Neural progenitor cell (in vitro differentiated cells): ENCODE measurements around the gene MRGPRX1. TPM values are rescaled to one million over a fixed set of nuclear protein-coding genes. Genes with fewer than 3 reads are reported as not detected.
"Not testable (repeated sequence)": the region's sequence is repeated elsewhere in the genome, so short reads cannot be mapped to it uniquely, and the experiment has no call there.

Experiments
- DNase-seq: peaks from one replicate; pipeline ENCODE4 v3.0.0-alpha.2; 2016; ENCODE audit warnings: low spot score
- H2AFZ ChIP-seq: fragments of 200-600 bp; sonication (generic); replicated peaks from 2 replicates; pipeline ENCODE4 v1.6.1; 2016; ENCODE audit warnings: antibody characterized with exemption
- H3F3A ChIP-seq: fragments of 200-600 bp; sonication (generic); 2 replicates; pipeline ENCODE4 v1.6.1; 2016; ENCODE audit warnings: antibody characterized with exemption, low read depth
- H3K27ac ChIP-seq: fragments of 200-600 bp; sonication (generic); 2 replicates; pipeline ENCODE4 v1.5.1; 2016; ENCODE audit warnings: mild to moderate bottlenecking
- H3K27me3 ChIP-seq: fragments of 200-600 bp; sonication (generic); 2 replicates; pipeline ENCODE4 v1.6.1; 2016; ENCODE audit warnings: mild to moderate bottlenecking, moderate library complexity
- H3K36me3 ChIP-seq: fragments of 200-600 bp; sonication (generic); 2 replicates; pipeline ENCODE4 v1.5.1; 2016
- H3K4me1 ChIP-seq: fragments of 200-600 bp; sonication (generic); 2 replicates; pipeline ENCODE4 v1.6.1; 2016; ENCODE audit warnings: mixed run types
- H3K4me2 ChIP-seq: fragments of 200-600 bp; sonication (generic); 2 replicates; pipeline ENCODE4 v1.6.1; 2016
- H3K4me3 ChIP-seq: fragments of 200-600 bp; sonication (generic); 2 replicates; pipeline ENCODE4 v1.5.1; 2016
- H3K79me2 ChIP-seq: fragments of 200-600 bp; sonication (generic); 2 replicates; pipeline ENCODE4 v1.6.1; 2016; ENCODE audit warnings: low read depth
- H3K9ac ChIP-seq: fragments of 200-600 bp; sonication (generic); 2 replicates; pipeline ENCODE4 v1.6.1; 2016
- H3K9me3 ChIP-seq: fragments of 200-600 bp; sonication (generic); 2 replicates; pipeline ENCODE4 v1.5.1; 2016; ENCODE audit warnings: low read depth
- H4K20me1 ChIP-seq: fragments of 200-600 bp; sonication (generic); 2 replicates; pipeline ENCODE4 v1.6.1; 2016; ENCODE audit warnings: low read depth
- H3K27ac Mint-ChIP-seq: 3 replicates; pipeline ENCODE4 v1.8.0; 2021; ENCODE audit warnings: mixed read lengths
- H3K27me3 Mint-ChIP-seq: 2 replicates; pipeline ENCODE4 v1.8.0; 2022; ENCODE audit warnings: low read depth, mild to moderate bottlenecking, inconsistent platforms, moderate library complexity, mixed read lengths; ENCODE audit not compliant: insufficient read depth
- H3K36me3 Mint-ChIP-seq: 3 replicates; pipeline ENCODE4 v1.8.0; 2021; ENCODE audit warnings: mixed read lengths
- H3K4me1 Mint-ChIP-seq: 3 replicates; pipeline ENCODE4 v1.8.0; 2021; ENCODE audit warnings: mixed read lengths
- H3K4me3 Mint-ChIP-seq: 3 replicates; pipeline ENCODE4 v1.8.0; 2021; ENCODE audit warnings: mild to moderate bottlenecking, moderate library complexity, mixed read lengths
- H3K9me3 Mint-ChIP-seq: 3 replicates; pipeline ENCODE4 v1.8.0; 2020; ENCODE audit warnings: mixed read lengths
- CTCF ChIP-seq: fragments of 200-600 bp; sonication (generic); IDR thresholded peaks from 2 replicates; pipeline ENCODE4 v1.5.1; 2017; ENCODE audit warnings: antibody characterized with exemption, mild to moderate bottlenecking
- EZH2 ChIP-seq: fragments of 200-600 bp; sonication (generic); IDR thresholded peaks from 2 replicates; pipeline ENCODE4 v1.6.1; 2017; ENCODE audit warnings: antibody characterized with exemption, mild to moderate bottlenecking, moderate library complexity
- EZH2phosphoT487 ChIP-seq: fragments of 200-600 bp; sonication (generic); IDR thresholded peaks from 2 replicates; pipeline ENCODE4 v1.6.1; 2017; ENCODE audit warnings: antibody characterized with exemption
- total RNA-seq: library from RNA; depleted of rRNA; stranded (reverse); fragments of >200 nt; gene quantifications from 2 replicates; pipeline ENCODE4 v1.2.3, GENCODE V29; 2015; ENCODE audit warnings: low replicate concordance

MRGPRX1 gene
- total RNA-seq, 1 donor from 2014 or later: not detected

- H2AFZ ChIP-seq: no peak overlapping the region
- H3K9ac ChIP-seq: no peak overlapping the region
- H3K4me2 ChIP-seq: no peak overlapping the region
Observed at GRCh38 chr11:18936002-18936673, 3.1 kb downstream of the MRGPRX1 start.

GRCh38 chr11:18934195-18934814 is 4.9 kb downstream of the MRGPRX1 start:
- Histone ChIP-seq H3F3A (no peaks in the 10 kb centered on the region), H4K20me1 (no peaks in the 10 kb centered on the region), H3K79me2 (no peaks in the 10 kb centered on the region), H3K4me1 (no peaks in the 10 kb centered on the region), H3K27me3 (no peaks in the 10 kb centered on the region), H3K36me3 (no peaks in the 10 kb centered on the region), H3K4me2 (no peak overlapping the region), H2AFZ (no peak overlapping the region), H3K9me3 (no peaks in the 10 kb centered on the region), H3K4me3 (no peak overlapping the region), H3K27ac (no peak overlapping the region), H3K9ac (no peak overlapping the region)
- Mint-ChIP-seq H3K9me3 (no peaks in the 10 kb centered on the region), H3K27ac (no peak overlapping the region), H3K27me3 (peaks cover 3% of the 10 kb centered on the region), H3K4me1 (no peaks in the 10 kb centered on the region), H3K36me3 (no peaks in the 10 kb centered on the region), H3K4me3 (no peak overlapping the region)
- DNase-seq: no peak
- TF ChIP-seq EZH2 (no peak), CTCF (no peak), EZH2phosphoT487 (no peak)

More at GRCh38 chr11:18936002-18936673, 3.1 kb downstream of the MRGPRX1 start:
- Histone ChIP-seq H4K20me1 (no peaks in the 10 kb centered on the region), H3K9me3 (no peaks in the 10 kb centered on the region), H3K27me3 (no peaks in the 10 kb centered on the region), H3K79me2 (no peaks in the 10 kb centered on the region), H3F3A (no peaks in the 10 kb centered on the region), H3K27ac (no peak overlapping the region), H3K36me3 (no peaks in the 10 kb centered on the region), H3K4me3 (no peak overlapping the region), H3K4me1 (no peaks in the 10 kb centered on the region)
- Mint-ChIP-seq H3K36me3 (no peaks in the 10 kb centered on the region), H3K27ac (no peak overlapping the region), H3K27me3 (peaks cover 3% of the 10 kb centered on the region), H3K4me3 (no peak overlapping the region), H3K9me3 (no peaks in the 10 kb centered on the region), H3K4me1 (no peaks in the 10 kb centered on the region)
- TF ChIP-seq CTCF (no peak), EZH2phosphoT487 (no peak), EZH2 (no peak)
- DNase-seq: no peak

GRCh38 chr11:18927550-18928322 is 11.5 kb downstream of the MRGPRX1 start:
- Histone ChIP-seq H2AFZ (no peak overlapping the region), H3K4me3 (no peak overlapping the region), H3K79me2 (no peaks in the 10 kb centered on the region), H3K9ac (no peak overlapping the region), H3K9me3 (no peaks in the 10 kb centered on the region), H3F3A (no peaks in the 10 kb centered on the region), H4K20me1 (no peaks in the 10 kb centered on the region), H3K4me2 (no peak overlapping the region), H3K4me1 (no peaks in the 10 kb centered on the region), H3K27me3 (no peaks in the 10 kb centered on the region), H3K36me3 (no peaks in the 10 kb centered on the region), H3K27ac (no peak overlapping the region)
- no peak overlapping the region for H3K27ac Mint-ChIP-seq
- DNase-seq: no peak
- H3K9me3 Mint-ChIP-seq: no peaks in the 10 kb centered on the region
- no peak overlapping the region for H3K4me3 Mint-ChIP-seq
- TF ChIP-seq CTCF (no peak), EZH2phosphoT487 (no peak), EZH2 (no peak)
- peaks cover 3% of the 10 kb centered on the region for H3K27me3 Mint-ChIP-seq
- H3K36me3 Mint-ChIP-seq: no peaks in the 10 kb centered on the region
- no peaks in the 10 kb centered on the region for H3K4me1 Mint-ChIP-seq

- not testable (repeated sequence) for H3K27me3 ChIP-seq, H3K9me3 Mint-ChIP-seq, H3K27ac Mint-ChIP-seq
Observed at GRCh38 chr11:18925426-18925825, 13.8 kb downstream of the MRGPRX1 start.

More at GRCh38 chr11:18925426-18925825, 13.8 kb downstream of the MRGPRX1 start:
- H3K9ac ChIP-seq, H3K4me1 ChIP-seq, DNase-seq, H3F3A ChIP-seq, H3K79me2 ChIP-seq, H3K36me3 Mint-ChIP-seq, H3K27me3 Mint-ChIP-seq, H3K36me3 ChIP-seq, H3K4me2 ChIP-seq, H4K20me1 ChIP-seq, H2AFZ ChIP-seq, H3K4me1 Mint-ChIP-seq, H3K27ac ChIP-seq, H3K9me3 ChIP-seq, H3K4me3 ChIP-seq, H3K4me3 Mint-ChIP-seq: not testable (repeated sequence)
